CD4-positive, alpha-beta T cell treated with Interleukin-12 subunit alpha and Interleukin-12 subunit beta, for 1 hour (primary cell): ENCODE results near the gene FBXO21.
"Not testable (repeated sequence)": the region's sequence is repeated elsewhere in the genome, so short reads cannot be mapped to it uniquely, and the experiment has no call there.

Source experiments
- DNase-seq: peaks from one replicate; pipeline ENCODE4 v3.0.0-alpha.2; 2020

Gene FBXO21

DNA sequence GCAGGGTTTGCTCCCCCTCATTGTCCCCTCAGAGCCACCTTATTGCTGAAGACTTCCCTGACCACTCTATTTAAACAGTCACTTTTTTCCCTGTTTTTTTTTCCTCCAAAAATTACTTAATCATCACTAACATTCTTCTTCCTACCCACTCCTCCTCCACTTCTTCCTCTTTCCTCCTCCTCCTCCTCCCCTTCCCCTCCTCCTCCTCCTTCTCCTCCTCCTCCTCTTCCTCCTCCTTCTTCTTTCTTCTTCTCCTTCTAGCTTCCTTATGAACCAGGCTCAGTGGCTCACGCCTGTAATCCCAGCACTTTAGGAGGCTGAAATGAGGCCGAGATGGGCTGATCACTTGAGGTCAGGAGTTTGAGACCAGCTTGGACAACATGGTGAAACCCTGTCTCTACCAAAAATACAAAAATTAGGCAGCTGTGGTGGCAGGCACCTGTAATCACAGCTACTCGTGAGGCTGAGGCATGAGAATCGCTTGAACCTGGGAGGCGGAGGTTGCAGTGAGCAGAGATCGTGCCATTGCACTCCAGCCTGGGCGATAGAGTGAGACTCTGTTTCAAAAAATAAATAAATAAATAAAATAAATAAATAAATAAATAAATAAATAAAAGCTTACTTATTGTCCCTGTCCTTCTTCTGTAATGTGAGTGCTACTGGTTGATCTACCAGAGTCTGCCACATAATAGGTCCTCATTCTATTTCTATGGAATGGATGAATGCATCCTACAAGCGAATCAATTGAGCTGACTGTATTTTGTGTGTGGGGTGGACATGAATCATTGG lies 9.9 kb upstream of the FBXO21 start:
- DNase-seq, result not testable (repeated sequence)

GRCh38 chr12:117196334-117196733 lies 6.1 kb upstream of the FBXO21 start:
- DNase-seq, result not testable (repeated sequence)

GRCh38 chr12:117195027-117195426 lies 4.8 kb upstream of the FBXO21 start:
- not testable (repeated sequence) for DNase-seq

DNA sequence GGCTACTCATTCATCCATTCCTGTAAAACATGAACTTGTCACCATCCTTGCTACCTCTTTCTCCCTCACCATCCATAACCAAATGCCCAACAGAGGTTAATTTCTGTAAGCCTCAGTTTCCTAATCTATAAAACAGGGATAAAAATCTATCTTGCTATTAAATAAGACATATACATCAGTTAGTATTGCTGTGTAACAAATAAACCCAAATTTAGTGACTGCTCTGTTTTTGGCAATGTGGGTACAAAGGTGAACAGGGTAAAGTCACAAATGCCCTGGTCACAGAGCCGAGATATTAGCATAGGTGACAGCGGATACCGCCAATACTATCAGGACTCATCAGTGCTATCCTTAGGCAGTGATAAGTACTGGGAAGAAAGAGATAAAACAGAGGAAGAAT lies 3.6 kb upstream of the FBXO21 start:
- no peak for DNase-seq

DNA sequence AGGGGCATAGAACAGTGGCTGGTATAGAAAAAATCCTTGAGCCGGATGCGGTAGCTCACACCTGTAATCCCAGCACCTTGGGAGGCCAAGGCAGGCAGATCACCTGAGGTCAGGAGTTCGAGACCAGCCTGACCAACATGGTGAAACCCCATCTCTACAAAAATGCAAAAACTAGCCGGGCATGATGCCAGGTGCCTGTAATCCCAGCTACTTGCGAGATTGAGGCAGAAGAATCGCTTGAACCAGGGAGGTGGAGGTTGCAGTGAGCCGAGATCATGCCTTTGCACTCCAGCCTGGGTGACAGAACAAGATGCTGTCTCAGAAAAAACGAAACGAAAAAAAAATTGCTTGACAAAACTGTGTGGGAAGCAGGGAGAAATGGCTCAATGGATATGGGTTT lies 2.3 kb upstream of the FBXO21 start:
- not testable (repeated sequence) for DNase-seq

GRCh38 chr12:117192057-117192456 lies 1.8 kb upstream of the FBXO21 start:
- DNase-seq, result no peak

DNA sequence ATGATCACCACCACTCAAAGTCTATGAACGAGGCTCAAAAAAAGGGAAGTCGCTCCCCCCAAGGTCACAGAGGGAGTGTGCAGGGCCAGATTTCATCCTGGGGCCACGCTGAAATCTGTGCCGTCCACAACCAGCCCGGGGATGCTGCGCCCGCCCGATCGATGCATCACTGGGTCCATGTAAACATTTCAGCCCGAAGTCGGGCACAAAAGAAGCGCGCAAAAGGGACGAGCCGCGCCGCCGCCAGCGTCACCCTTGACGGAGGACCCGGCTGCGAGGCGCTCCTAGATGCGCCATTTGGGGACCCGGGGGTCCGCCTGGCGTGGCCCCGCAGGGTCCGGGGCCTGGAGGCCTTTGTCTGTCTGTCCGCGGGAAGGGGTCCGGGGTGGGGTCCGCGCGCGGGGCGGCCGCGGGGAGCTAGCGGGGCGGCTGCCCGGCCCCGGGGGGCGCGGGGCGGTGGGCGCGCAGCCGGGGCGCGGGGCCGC lies 503 bp downstream of the FBXO21 start:
- peak; percentile 35 for DNase-seq

DNA sequence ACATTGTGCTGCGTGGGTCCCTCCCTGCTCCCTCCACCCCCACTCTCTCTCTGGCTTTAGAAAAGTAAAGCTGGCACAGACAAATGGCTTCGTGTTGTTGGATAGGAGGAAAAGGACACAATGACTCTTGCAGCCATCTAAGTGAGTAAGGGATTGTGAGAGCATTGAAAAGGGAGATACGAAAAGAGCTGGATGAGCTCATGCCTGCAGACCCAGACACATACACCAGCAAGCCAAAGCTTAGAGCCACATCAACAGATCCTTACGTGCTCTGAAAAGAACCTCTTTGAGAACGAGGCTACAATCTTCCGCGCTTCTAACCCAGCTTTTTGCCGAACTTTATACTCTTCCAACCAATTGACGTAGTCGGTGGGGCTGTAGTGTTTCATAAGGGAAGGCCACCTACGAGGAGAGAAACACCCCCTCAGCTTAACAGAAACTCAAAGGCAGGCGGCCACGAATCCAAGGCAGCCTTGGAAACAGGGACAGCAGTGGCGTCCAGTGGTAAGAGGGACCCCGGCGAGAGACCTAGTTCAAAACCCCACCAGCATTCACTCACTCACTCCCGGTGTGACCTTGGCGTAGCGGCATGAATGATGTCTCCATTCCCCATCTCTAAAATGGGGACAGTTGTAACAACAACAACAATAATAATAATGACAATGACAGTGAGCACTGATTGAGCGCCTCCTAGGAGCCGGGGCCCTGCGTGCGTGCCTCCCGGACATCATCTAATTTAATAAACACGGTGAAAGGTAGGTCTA lies 1.1 kb downstream of the FBXO21 start:
- DNase-seq, result no peak

- DNase-seq, result no peak
Observed at GRCh38 chr12:117188121-117188665, 2.1 kb downstream of the FBXO21 start.

- no peak for DNase-seq
Observed at GRCh38 chr12:117187421-117187820, 2.8 kb downstream of the FBXO21 start.

- no peak for DNase-seq
Observed at GRCh38 chr12:117182866-117183265, 7.4 kb downstream of the FBXO21 start.

DNA sequence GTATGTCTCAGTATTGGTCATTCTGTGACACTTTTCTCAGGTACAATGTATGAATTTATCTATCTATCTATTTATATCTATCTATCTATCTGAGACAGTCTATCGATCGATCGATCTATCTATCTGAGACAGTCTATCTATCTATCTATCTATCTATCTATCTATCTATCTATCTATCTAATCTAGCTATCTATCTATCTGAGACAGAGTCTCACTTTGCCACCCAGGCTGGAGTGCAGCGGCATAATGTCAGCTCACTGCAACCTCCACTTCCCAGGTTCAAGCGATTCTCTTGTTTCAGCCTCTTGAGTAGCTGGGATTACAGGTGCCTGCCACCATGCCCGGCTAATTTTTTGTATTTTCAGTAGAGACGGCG lies 8.8 kb downstream of the FBXO21 start:
- not testable (repeated sequence) for DNase-seq

GRCh38 chr12:117180758-117181467 lies 9.4 kb downstream of the FBXO21 start:
- no peak for DNase-seq

DNA sequence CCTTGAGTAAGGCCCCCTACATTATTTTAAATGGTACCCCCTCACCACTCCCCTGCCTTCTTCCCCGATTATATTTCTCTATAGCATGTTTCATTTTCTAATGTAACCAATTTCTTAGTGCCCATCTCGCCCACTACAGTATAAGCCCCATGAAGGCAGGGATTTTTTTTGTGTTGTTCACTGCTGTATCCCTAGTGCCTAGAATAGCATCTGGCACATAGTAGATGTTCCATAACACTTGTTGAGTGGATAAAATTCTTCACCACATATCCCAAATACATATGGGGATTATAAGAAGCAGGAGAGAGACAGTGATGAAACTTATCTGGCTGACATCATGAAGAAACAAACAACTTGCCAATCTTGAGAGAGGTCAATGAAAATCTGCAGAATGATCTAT lies 11.5 kb downstream of the FBXO21 start:
- no peak for DNase-seq

- DNase-seq, result no peak
Observed at GRCh38 chr12:117178301-117178700, 12.0 kb downstream of the FBXO21 start.

DNA sequence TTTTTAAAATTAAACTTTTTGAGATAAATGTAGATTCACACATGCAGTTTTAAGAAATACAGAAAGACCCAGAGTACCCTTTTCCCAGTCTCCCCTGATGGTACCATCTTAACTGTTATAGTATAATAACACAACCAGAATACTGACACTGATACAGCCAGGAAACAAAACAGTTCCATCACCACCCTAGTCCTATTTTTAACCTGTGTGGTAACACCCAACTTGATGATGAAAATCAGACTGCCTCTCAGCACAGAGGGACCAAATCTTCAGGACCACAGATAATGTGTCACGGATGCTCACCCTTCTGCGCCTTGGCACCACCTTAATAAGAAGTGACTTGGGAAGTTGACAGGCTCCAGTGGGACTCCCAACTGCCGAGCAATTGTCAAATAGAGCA lies 18.1 kb downstream of the FBXO21 start:
- no peak for DNase-seq

- DNase-seq, result no peak
Observed at GRCh38 chr12:117171499-117172162, 18.6 kb downstream of the FBXO21 start.

DNA sequence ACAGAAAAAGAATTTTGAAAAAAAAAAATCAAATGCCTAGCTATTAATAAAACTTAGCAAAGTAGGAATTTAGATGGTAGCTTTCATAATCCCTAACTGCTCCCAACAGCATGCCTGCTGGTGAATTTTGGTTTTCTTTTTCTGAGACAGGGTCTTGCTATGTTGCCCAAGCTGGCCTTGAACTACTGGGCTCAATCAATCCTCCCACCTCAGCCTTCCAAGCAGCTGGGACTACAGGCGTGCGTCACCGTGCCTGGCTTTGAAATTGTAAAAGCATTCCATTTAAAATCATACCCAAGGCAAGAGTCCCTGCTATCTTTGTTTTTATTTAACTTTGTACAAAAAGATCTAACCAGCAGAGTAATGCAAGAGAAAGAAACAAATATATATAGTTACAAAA lies 20.7 kb downstream of the FBXO21 start:
- DNase-seq, result no peak

DNA sequence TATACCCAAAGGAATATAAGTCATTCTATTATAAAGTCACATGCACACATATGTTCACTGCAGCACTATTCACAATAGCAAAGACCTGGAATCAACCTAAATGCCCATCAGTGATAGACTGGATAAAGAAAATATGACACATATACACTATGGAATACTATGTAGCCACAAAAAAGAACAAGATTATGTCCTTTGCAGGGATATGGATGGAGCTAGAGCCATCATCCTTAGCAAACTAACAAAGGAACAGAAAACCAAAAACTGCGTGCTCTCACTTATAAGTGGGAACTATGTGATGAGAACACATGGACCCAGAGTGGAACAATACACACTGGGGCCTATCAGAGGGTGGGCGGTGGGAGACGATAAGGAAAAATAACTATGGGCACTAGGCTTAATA lies 21.3 kb downstream of the FBXO21 start:
- DNase-seq, result no peak

- DNase-seq, result no peak
Observed at GRCh38 chr12:117167769-117168168, 22.5 kb downstream of the FBXO21 start.

DNA sequence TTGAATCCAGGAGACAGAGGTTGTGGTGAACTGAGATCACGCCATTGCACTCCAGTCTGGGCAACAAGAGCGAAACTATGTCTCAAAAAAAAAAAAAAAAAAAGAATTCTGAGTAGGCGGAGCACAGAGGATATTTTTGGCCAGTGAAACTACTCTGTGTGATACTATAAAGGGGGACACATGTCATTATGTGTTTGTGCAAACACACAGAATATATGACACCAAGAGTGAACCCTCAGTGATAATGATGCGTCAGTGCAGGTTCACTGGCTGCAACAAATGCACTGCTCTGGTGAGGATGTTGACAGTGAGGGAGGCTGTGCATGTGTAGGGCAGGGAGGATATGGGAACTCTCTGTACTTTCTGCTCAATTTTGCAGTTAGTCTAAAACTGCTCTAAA lies 24.2 kb downstream of the FBXO21 start:
- no peak for DNase-seq

GRCh38 chr12:117165342-117165741 lies 24.9 kb downstream of the FBXO21 start:
- no peak for DNase-seq

GRCh38 chr12:117162633-117163032 lies 27.6 kb downstream of the FBXO21 start:
- DNase-seq, result no peak
